HG03103 (cell line): Measurements from ENCODE around the gene PLCE1.
"Not testable (repeated sequence)": the region's sequence is repeated elsewhere in the genome, so short reads cannot be mapped to it uniquely, and the experiment has no call there.

Source experiments
- ATAC-seq: cut with Tn5 transposase; IDR thresholded peaks from one replicate; pipeline ENCODE4 v1.9.1; 2021; ENCODE audit warnings: low read depth; ENCODE audit not compliant: unreplicated experiment

The PLCE1 gene

DNA sequence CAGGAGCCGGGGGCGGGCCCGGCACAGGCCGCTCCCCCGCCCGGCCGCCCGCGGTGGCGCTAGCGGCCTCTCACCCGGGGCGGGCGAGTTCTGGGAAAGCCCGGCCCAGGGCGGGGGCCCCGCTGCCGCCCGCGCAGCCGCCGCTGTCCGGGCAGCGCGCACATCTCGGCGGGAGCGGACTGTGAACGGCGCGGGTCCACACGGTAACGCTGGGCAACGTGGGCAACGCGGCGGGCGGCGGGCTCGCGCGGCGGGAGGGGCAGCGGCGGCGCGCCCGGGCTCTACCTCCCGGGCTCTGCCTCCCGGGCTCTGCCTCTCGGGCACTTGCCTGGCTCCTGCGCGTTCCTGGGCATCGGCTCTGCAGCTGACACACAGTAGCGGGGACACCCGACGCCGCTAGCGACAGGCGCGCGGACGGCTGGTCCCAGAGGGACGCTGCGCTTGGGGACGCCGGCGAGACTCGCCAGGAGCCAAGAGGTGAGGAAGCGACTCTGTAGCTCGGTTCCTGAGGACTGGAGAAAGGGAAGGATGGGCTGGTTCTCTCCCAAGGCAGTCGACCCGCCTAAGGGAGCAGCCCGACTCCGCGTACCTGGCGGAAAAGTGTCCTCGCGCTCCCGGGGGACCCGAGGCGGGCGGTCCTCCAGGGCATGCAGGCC lies at the start of gene PLCE1:
Gene PLCE1, plus strand, starts transcription at position 150 of the 656 bp plus-strand sequence. CDS start 37,116 bp downstream, outside the sequence.
- ATAC-seq, result peak; percentile 64

DNA sequence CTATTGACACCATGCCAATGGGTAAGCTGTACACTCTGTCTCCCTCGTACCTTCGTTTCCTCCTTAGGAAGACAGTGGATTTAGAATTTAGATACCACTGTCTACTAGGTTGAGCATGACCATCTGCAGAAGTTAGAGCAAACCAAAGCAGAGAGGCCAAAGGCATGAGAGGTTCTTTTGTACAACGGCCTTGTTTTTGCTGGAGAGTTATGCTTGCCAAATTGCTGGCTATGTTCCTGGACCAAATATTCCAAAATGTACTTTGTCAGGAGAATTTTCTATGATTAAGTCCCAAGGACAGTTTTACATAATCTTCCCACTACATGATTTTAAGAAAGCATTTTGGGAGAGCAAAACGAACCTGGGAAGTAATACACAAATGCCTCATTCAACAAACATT lies 47.9 kb upstream of the PLCE1 start:
- ATAC-seq, result no peak

DNA sequence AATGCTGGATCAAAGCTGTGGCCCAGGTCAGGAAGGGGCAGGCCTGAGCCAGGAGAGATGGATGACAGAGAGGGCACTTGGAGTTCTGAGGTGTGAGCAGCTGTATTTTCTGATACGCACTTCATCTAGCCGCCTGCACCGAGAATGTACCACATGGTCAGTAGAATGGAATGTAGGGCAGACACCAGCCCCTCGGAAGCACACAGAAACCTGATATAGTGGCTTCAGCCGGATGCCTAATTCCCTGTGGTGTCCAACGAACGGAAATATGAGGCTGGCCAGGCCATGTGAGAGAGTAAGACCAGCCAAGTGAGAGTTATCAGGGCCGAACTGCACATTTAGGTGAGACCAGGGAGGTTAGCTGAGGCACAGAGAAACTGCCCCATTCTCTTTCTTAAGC lies 46.7 kb upstream of the PLCE1 start:
- ATAC-seq, result no peak

DNA sequence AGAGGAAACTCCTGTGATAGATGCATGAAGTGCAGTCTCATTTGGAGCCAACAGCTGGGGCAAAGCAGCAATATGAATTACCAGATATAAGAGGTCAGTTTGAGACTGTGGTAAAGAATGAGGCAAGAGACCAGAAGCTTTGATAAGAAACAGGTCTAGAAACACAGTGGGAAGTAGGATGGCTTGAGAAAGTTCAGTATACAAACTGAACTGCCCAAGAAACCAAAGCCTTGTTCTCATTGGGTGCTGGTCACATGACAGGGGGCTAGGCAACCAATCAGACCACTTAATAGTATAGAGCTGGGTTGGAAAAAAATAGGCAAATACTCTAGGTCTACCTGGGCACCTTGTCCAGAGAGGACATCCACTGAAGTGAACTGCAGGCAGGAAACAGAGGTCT lies 46.2 kb upstream of the PLCE1 start:
- ATAC-seq, result no peak

DNA sequence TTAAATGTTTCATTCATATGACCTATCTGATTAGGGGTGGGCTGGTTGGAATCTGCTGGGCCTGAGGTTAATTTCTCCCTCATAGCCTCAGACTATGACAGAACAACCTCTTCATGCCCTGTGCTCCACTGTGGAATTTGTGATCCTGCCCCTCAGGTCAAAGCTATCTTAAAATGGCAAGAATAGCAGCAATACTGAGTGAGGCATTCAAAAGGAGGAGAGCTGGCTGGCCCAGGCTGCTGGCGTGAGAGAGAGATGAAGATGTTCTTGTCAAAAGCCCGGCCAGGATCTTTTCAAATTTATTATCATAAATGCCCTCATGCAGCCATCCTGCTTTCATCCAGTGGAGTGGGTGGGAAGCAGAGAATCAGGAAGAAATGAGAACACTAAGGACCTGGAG lies 41.8 kb upstream of the PLCE1 start:
- no peak for ATAC-seq

DNA sequence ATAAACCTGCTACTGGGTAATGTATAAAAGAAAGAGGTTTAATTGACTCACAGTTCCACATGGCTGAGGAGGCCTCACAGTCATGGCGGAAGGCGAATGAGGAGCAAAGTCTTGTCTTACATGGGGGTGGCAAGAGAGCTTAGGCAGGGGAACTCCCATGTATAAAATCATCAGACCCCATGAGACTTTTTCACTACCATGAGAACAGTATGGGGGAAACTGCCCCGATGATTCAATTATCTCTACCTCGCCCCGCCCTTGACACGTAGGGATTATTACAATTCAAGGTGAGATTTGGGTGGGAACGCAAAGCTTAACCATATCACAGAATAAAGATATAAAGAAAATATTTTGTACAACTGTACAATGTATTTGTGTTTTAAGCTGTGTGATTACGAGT lies 39.4 kb upstream of the PLCE1 start:
- no peak for ATAC-seq

DNA sequence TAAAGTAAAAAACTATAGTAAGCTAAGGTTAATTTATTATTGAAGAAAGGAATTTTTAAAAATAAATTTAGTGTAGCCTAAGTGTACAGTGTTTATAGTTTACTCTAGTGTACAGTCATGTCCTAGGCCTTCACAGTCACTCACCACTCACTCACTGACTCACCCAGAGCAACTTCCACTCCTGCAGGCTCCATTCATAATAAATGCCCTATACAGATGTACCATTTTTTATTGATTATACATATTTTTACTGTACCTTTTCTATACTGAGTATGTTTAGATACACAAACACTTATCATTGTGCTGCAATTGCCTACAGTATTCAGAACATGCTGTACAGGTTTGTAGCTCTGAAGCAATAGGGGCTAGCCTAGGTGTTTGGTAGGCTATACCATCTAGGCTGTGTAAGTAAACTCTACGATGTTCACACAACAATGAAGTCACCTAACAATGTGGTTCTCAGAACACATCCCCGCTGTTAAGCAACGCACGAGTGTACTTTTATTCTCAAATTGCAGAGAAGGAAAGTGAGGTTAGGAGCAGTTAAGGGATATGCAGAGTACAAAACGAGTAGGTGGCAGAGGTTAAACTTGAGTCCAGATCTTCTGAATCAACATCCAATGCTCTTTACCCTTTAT lies 38.9 kb upstream of the PLCE1 start:
- ATAC-seq, result no peak

DNA sequence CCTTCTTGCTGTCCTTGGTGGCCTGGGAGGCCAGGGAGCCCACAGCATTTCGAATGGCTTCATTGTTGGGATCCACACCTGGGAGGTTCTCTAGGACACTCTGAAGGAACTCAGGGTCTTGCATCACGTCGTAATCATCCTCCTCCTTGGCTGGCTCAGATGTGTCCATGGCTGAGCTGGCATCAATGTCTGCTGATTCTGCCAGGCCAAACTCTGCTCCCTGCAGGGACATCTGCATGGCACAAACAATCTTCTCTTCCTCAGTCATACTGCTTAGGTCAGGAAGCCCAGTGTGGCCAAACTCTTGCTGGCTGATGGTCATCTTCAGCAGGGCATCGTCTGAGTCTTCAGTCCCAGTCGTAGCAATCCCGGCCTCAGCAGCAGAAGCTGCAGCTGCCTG lies 34.9 kb upstream of the PLCE1 start:
- no peak for ATAC-seq

DNA sequence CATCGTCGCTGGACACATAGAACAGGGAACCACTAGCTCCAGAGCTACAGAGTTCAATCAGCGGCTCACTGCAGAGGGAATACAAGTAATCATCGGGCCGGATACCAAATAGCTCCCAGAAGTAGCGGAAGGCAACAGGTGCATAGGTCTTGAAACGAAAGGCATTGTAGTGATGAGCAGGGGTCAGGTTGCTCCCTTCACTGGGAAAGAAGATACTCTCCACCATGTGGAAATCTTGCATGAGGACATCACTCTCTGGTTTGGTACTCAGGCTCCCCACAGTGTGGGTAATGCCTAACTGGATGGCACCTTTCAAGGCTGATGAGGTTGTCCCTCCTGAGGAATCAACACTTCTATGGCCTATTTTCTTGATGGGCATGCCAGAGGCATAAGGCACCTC lies 32.7 kb upstream of the PLCE1 start:
- not testable (repeated sequence) for ATAC-seq

DNA sequence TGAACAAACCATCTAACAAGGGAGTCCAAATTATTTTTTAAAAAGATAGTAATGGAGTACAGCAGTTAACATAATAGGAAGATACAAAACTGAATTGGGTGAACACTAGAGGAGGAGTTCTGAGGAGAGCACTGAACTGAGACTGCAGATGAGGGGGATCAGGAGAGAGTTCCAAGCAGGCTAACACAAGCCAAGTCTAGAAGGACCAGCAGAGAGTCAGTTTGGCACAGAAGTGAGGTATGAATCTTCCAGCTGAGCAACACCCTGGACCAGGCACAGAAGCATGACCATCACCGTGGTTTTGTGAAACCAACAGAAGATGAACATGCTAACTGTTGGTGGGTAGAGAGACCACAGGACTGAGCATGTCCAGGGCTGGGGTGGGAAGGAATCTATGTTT lies 30.8 kb upstream of the PLCE1 start:
- ATAC-seq, result no peak

DNA sequence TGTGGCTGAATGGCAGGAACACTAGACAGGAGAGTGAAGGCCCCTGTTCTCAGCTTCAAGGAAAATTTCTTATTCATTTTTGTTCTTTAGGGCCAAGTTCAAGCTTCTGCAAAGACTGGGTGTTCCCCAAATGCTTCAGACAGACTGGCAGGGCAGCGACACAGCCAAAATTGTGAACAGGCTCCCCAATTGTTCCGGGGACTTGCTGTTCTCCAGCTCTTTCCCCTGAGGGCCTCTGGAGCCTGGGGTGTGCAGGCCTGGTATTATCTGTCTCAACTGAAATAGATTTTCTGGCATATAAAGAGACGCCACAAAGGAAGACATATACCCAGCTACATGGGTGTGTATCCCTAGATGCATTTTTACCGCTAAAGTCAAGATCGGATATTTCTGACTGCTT lies 30.3 kb upstream of the PLCE1 start:
- ATAC-seq, result no peak

DNA sequence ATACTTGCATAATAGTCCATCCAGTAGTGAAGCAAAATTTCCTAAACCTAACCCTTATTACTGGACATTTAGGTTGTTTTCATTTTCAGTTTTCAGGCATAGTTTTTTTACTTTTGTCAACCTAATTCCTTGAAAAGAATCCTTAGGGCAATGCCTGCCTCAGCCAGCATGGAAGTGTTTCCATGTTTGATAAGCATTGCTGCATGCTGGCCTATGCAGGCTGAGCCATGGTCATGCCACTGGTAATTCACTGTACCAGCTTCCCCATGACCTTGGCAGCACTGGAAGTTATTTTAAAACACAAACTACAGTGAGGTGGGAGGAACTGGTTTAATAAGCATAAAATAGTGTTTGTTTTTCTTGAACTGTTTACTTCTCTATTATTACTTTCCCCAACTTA lies 27.8 kb upstream of the PLCE1 start:
- no peak for ATAC-seq

DNA sequence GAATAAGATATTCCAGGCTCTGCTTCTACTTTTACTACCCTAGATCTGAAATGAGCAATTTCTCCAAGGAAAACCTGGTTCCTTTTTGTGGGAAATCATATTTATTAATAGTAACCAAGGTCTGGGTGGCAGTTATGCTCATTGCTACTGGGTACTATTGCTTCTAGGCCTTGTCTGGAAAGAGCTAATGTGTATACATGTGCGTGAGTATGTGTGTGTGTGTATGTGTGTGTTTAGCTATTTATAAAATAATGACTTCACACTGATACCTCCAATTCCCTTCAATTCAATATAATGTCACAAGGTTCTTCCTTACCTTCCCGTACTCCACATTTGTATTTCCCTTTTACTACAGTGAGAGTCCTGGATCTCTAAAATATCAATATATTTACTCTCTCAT lies 26.0 kb upstream of the PLCE1 start:
- ATAC-seq, result no peak

DNA sequence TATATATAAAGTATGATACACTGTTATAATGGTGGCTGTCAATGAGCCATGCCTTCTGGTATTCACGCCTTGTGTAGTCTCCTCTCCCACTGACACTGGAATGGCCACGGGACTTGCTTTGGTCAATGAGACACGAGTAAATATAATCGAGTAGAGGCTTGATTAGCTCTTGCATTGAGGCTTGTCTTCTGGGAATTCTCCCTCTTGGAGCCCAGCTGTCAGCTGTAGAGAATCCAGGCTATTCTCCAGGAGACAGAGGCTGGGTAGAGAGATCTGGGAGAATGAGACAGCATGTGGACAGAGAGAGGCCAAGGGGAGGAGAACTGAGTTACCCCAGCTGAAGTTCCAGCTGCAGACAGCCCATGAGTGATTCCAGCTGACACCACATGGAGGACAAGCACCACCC lies 25.2 kb upstream of the PLCE1 start:
- ATAC-seq, result no peak

DNA sequence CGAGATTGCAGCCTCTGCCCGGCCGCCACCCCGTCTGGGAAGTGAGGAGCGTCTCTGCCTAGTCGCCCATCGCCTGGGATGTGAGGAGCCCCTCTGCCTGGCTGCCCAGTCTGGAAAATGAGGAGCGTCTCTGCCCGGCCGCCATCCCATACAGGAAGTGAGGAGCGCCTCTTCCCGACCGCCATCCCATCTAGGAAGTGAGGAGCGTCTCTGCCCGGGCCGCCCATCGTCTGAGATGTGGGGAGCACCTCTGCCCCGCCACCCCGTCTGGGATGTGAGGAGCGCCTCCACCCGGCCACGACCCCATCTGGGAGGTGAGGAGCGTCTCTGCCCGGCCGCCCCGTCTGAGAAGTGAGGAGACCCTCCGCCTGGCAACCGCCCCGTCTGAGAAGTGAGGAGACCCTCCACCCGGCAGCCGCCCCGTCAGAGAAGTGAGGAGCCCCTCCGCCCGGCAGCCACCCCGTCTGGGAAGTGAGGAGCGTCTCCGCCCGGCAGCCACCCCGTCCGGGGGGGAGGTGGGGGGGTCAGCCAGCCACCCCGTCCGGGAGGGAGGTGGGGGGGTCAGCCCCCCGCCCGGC lies 23.2 kb upstream of the PLCE1 start:
- ATAC-seq, result not testable (repeated sequence)

DNA sequence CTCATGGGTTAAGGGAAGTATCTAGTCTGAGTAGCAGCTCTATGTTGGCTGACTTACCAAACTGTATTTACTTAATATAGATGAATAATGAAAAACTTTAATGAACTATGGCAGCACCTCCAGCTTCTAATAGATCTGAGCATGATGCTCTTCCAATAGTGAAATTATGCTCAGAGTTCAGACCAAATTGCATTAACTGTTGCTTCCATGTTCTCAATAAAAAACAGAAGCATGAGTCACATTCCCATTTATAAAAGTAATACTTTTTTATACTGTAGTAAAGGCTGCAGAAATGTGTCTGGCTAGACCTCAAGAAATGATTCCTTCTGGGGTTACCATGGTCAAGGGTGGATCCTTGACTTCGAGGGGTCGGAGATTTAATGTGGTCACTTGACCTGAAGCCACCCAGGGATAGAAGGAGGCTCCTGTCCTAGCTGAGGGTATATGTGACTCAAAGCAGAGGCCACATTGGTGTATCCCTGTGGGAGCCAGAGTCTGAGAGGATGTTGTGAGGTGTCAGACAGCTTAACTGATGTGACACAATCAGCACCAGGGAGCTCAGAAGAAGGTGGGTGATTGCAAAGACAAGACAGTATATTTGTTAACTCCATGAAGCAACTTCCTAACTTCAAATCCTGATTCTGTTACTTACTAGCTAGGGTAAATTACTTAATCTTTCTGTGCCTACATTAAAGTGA lies 19.8 kb upstream of the PLCE1 start:
- no peak for ATAC-seq

DNA sequence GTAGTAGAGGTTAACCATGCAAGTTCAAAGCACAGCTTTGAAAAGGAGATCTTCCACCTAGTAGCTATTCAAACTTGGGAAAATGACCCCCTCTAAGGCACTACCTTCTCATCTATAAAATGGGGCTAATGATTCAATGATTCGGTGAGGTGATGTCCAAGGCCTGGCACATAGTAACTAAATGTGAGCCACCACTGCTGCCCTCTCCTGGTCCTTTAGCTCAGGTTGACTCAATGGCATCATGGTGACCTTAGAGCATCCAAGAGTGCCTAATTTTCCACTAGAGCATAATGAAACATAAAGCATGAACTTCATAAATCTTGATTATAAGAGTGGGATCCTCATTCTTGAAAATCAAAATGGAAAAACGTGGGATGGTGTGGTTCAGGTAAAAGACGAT lies 16.3 kb upstream of the PLCE1 start:
- no peak for ATAC-seq

DNA sequence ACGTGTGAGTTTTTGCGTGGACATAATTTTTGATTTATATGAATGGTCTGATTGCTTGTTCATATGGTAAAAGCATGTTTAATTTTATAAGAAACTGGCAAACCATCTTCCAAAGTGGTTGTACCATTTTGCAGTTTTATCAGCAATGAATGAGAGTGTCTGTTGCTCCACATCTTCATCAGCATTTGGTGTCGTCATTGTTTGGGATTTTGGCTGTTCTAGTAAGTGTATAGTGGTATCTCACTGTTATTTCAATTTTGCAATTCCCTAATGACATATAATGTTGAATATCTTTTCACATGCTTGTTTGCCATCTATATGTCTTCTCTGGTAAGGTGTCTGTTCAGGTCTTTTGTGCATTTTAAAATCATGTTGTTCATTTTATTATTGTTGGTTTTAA lies 13.2 kb upstream of the PLCE1 start:
- no peak for ATAC-seq

DNA sequence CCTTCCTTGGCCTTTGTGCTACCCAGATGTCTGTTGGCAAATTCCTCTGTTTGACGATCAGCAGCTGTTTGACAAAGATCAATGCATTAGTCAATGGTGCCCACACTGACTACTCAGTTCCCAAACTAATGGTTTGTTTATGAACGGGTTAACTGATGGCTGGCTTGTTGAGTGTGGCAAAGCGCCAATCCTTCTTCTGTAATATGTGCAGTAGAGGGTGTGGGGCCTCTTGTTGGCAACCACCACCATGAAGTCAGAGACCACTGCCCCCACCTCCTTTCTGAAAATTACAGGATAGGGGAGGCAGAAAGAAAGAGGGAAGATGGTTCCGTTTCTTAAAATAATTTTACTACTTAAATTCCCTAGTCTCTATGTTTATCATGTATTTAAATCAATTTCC lies 2.6 kb upstream of the PLCE1 start:
- no peak for ATAC-seq

DNA sequence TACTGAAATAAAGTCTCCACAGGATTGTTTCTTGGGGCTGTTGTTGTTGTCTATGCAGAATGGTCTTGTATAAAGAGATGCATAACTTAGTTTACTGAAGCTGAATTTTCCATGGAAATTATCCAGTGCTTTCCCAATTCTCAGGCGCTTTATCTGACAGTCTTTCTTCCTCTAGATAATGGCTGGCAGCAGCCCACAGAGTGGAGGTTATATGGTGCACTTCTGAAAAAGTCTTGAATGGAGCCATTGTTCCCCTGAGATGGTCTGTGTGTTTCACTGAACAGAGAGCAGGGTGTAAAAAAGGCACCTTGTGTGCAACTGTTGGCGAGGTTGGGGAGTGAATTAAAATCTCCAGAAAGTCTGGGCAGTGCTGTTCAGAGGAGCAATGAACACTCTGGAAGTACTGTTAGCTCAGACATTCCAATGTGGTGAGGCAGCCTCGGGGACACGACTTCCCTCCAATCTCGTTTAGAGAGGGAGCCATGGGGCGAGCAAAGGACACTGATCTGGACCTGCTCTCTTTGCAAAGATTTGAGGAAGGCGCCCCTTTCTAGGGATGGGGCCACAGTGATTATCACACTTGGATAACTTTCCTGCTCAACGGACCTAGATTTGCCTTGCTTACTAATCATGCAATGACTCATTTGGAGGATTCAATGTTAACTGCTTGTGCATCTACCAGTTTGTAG lies 2.0 kb upstream of the PLCE1 start:
- ATAC-seq, result no peak

DNA sequence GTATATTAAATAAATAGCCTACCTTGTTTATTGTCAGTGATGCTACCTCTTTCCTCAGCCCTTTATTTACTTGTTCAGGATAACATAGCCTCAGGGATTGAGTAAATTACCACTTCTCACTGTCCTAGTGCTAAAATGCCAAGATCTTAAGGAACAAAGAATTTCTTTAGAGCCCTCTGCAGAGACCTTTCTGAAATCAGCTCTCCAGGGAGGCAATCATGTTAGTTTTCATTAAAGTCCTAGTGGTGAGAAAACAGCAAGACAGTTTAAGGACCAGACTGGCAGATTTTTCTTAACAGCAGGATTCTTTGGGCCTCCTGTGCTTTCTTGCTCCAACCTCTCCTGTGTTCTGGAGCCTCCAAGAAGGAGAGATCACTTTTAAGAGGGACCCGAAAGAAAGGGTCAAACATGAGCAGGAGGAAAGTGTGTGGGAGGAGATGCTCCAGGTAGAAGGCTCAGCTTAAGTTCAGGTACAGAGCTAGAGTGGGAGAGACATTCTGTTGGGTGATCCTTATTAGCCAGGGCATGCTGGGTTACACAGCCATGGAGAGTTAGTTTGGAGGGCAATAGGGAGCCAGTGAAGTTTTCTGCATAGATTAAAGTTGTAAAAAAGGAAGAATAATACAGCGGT lies 1.2 kb upstream of the PLCE1 start:
- no peak for ATAC-seq
